Prostate gland (tissue), 2 donors: ENCODE measurements around the gene CD320. TPM values are rescaled to one million over a fixed set of nuclear protein-coding genes. Genes with fewer than 3 reads are reported as not detected.
"Not testable (repeated sequence)": the region's sequence is repeated elsewhere in the genome, so short reads cannot be mapped to it uniquely, and the experiment has no call there.

Source experiments
- DNase-seq: peaks from one replicate; pipeline ENCODE4 v3.0.0-alpha.2; 2019; ENCODE audit warnings: low spot score
- H3K27ac ChIP-seq, 2 donors: fragments of 200-600 bp; sonication (generic); 2 replicates each; pipeline ENCODE4 v1.5.1; 2017 to 2019
- H3K27me3 ChIP-seq: fragments of 200-600 bp; sonication (generic); replicated peaks from 2 replicates; pipeline ENCODE4 v1.5.1; 2019; ENCODE audit not compliant: insufficient read depth
- H3K36me3 ChIP-seq, 2 donors: fragments of 200-600 bp; sonication (generic); 1 replicate in 1 of 2; 2 replicates in 1 of 2; pipeline versions ENCODE4 v1.5.1 to v1.8.1; 2017 to 2019
- H3K4me1 ChIP-seq: fragments of 200-600 bp; sonication (generic); replicated peaks from 2 replicates; pipeline ENCODE4 v1.5.1; 2019
- H3K4me3 ChIP-seq, 2 donors: fragments of 200-600 bp; sonication (generic); 2 replicates each; pipeline ENCODE4 v1.5.1; 2017 to 2019
- H3K9me3 ChIP-seq: fragments of 200-600 bp; sonication (generic); 2 replicates; pipeline ENCODE4 v1.5.1; 2017
- POLR2A ChIP-seq: fragments of 450-650 bp; IDR thresholded peaks from one replicate; pipeline ENCODE4 v1.6.1; 2016; ENCODE audit warnings: antibody characterized with exemption, mild to moderate bottlenecking
- POLR2AphosphoS5 ChIP-seq: sonication (generic); formaldehyde crosslinking; IDR thresholded peaks from one replicate; pipeline ENCODE4 v1.6.1; 2017; ENCODE audit warnings: antibody characterized with exemption
- WGBS: methylation state at CpG from one replicate; pipeline ENCODE4 v1.1.5; 2018; 5-methylcytosine and 5-hydroxymethylcytosine counted together
- intact Hi-C: fragments of 100-400 bp; cut with DNase I; formaldehyde crosslinking; loops from one replicate; pipeline ENCODE4 v1.14.2; 2022
- total RNA-seq, 2 donors: library from RNA; depleted of rRNA; stranded (reverse); fragments of >200 nt; gene quantifications; one replicate each; pipeline ENCODE4 v1.1.0, GENCODE V29; 2016
- TF ChIP-seq, protein P1 (sequence below), 4 experiments: fragments of 200-600 bp in 2 of 4; fragments of 450-650 bp in 2 of 4; sonication (generic) in 2 of 4; IDR thresholded peaks; 1 replicate in 3 of 4; 2 replicates in 1 of 4; pipeline ENCODE4 v1.5.1; 2016 to 2019; ENCODE audit warnings: antibody characterized with exemption in 4 of 4, mild to moderate bottlenecking in 2 of 4, moderate library complexity in 2 of 4

CD320 gene
- total RNA-seq, 2 donors from 2014 or later = 50.8 to 91.4 TPM

DNA sequence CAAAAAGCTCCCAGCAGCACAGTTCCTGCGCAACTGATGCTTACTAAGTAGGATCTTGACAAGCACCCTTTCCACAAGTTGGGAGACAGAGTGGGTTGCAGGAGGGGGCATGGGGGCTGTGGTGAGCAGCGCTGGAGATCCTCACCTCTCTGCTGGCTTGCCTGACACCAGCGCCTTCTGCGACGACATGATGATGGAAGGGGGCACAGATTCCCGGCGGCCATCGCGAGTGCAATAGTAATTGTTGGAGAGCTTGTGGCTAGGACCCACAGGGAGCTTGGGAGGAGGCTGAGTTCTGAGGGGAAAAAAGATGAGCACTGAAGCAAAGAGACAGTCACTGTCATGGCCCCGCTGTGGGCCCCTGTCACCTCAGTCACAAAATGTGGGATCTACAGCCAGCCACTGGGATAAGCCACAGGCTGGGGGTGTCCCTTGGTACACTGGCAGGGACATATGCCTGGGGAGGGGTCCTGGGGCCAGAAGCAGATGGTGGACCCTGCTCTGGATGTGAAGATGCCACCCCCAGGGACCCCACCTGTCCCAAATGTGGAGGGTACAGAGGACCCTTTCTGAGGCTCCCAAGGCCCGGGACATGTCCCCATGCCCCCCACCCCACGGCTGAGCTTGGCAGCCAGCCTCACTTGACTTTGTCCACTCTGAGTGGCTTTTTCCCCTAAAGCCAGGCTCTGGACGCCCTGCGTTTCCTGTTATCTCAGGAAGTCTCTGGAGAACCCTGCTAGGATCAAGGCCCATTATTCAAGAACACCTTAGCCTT is 8.4 kb upstream of the CD320 start:
- peaks cover 9% of the 10 kb centered on the region for H3K4me1 ChIP-seq
- no peak overlapping the region for H3K4me3 ChIP-seq
- no peak for DNase-seq
- no peaks in the 10 kb centered on the region for H3K36me3 ChIP-seq
- H3K27ac ChIP-seq = no peak overlapping the region
- TF ChIP-seq POLR2A (no peak), POLR2AphosphoS5 (no peak)
- TF ChIP-seq, protein P1, sequence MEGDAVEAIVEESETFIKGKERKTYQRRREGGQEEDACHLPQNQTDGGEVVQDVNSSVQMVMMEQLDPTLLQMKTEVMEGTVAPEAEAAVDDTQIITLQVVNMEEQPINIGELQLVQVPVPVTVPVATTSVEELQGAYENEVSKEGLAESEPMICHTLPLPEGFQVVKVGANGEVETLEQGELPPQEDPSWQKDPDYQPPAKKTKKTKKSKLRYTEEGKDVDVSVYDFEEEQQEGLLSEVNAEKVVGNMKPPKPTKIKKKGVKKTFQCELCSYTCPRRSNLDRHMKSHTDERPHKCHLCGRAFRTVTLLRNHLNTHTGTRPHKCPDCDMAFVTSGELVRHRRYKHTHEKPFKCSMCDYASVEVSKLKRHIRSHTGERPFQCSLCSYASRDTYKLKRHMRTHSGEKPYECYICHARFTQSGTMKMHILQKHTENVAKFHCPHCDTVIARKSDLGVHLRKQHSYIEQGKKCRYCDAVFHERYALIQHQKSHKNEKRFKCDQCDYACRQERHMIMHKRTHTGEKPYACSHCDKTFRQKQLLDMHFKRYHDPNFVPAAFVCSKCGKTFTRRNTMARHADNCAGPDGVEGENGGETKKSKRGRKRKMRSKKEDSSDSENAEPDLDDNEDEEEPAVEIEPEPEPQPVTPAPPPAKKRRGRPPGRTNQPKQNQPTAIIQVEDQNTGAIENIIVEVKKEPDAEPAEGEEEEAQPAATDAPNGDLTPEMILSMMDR (IDR thresholded peaks at IDR 0.05) = no peak
- H3K9me3 ChIP-seq = no peaks in the 10 kb centered on the region
- no peaks in the 10 kb centered on the region for H3K27me3 ChIP-seq
- 90% methylated on average over 14 of the region's 14 CpGs for WGBS
- intact Hi-C loops = no loop called here

DNA sequence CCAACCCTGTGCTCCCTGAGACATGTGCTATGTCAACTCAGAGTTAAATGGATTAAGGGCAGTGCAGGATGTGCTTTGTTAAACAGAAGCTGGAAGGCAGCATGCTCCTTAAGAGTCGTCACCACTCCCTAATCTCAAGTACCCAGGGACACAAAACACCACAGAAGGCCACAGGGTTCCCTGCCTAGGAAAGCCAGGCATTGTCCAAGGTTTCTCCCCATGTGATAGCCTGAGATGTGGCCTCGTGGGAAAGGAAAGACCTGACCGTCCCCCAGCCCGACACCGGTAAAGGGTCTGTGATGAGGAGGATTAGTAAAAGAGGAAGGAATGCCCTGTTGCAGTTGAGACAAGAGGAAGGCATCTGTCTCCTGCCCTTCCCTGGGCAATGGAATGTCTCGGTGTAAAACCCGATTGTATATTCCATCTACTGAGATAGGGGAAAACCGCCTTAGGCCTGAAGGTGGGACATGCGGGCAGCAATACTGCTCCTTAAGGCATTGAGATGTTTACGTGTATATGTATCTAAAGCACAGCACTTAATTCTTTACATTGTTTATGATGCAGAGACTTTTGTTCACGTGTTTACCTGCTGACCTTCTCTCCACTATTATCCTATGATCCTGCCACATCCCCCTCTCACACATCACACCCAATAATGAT is 7.0 kb upstream of the CD320 start:
- H3K4me1 ChIP-seq, intact Hi-C loops, H3K4me3 ChIP-seq, H3K9me3 ChIP-seq, DNase-seq, H3K27ac ChIP-seq, H3K27me3 ChIP-seq, H3K36me3 ChIP-seq: not testable (repeated sequence)
- 87% methylated on average over 11 of the region's 11 CpGs for WGBS

DNA sequence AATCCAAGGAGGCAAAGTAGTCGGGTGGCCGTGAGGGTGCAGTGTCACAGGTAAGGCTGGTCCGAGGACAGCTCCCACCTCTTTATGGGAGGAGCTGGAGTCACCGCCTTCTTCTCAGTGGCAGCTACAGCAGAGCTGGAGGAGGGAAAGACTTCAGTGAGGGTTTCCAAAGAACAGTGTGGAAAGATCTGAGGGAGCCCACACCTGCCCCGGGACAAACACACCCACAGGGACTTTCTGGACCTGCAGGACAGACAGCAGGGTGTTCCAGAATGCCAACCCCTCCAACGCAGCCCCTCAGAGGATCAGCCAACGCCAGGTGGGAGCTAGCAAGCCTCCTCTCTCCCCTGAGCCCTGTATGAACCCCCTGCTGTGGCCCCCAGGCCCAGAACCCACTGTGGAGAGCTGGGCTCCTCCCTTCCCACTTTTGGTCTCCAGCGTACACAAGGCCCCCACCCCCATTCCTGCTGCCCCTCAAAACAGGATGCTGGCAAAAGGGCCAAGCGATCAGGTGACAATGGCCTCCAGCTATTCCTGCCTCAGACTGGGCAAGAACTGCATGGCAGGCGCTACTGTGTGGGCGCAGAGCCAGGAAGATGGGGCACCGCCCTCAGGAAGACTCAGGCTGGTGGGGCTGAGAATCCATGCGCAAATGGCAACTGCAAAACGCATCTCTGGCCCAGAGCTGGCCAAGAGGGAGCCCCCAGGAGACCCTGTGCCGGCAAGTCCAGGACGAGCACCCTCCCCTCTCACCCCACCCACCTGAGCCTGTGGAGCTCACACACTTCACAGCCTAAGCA is 3.5 kb upstream of the CD320 start:
- no peaks in the 10 kb centered on the region for H3K27me3 ChIP-seq
- peaks cover 12% of the 10 kb centered on the region for H3K4me1 ChIP-seq
- H3K36me3 ChIP-seq = no peaks in the 10 kb centered on the region
- intact Hi-C loops = no loop called here
- 53% methylated on average over 16 of the region's 16 CpGs for WGBS
- peak overlapping the region; percentile 69 to 83 for H3K27ac ChIP-seq
- no peak overlapping the region for H3K4me3 ChIP-seq
- H3K9me3 ChIP-seq = no peaks in the 10 kb centered on the region
- peak; percentile 63 for DNase-seq
- peak; percentile 36 for TF ChIP-seq POLR2AphosphoS5
- TF ChIP-seq, protein P1 (IDR thresholded peaks at IDR 0.05) = no peak

DNA sequence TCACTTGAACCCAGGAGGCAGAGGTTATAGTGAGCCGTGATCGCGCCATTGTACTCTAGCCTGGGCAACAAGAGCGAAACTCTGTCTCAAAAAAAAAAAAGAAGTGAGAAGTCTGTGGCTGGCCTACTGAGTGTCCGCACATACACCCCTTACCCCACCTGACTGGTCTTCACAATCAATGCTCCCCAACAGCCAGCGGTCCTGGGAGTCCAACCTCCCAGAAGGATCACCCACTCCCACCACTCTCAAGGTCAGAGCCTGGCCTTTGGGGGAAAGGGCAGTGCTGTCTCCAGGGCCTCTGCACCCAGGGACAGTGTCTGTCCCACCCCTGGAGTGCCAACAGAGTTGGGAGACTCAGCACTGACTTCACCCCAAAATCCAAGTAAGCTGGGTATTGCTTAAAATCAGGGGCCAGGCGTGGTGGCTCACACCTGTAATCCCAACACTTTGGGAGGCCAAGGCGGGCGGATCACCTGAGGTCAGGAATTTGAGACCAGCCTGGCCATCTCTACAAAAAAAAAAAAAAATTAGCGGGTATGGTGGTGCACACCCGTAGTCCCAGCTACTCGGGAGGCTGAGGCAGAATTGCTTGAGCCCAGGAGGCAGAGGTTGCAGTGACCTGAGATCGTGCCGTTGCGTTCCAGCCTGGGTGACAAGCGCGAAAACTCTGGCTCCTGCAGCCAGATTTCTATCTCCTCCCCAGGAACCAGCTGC is 2.3 kb upstream of the CD320 start:
- intact Hi-C loops = no loop called here
- DNase-seq = no peak
- H3K9me3 ChIP-seq = no peaks in the 10 kb centered on the region
- WGBS = 94% methylated on average over 17 of the region's 17 CpGs
- H3K4me3 ChIP-seq = no peak overlapping the region
- peaks cover 12% of the 10 kb centered on the region for H3K4me1 ChIP-seq
- H3K27me3 ChIP-seq = no peaks in the 10 kb centered on the region
- no peaks in the 10 kb centered on the region for H3K36me3 ChIP-seq
- peak overlapping the region in 1 of 2 donors; percentile 83 for H3K27ac ChIP-seq
- no peak for TF ChIP-seq POLR2AphosphoS5
- TF ChIP-seq, protein P1 (IDR thresholded peaks at IDR 0.05) = no peak
- TF ChIP-seq POLR2A = no peak

DNA sequence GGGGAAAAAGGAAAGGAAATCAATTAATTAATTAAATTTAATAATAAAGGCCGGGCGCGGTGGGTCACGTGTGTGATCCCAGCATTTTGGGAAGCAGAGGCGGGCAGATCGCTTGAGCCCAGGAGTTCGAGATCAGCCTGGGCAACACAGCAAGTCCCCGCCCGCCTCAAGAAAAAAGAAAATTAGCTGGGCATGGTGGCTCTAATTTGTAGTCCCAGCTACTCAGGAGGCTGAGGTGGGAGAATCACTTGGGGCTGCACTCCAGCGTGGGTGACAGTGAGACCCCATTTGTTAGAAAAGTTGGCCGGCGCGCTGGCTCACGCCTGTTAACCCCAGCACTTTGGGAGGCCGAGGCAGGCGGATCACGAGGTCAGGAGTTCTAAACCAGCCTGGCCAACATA is 733 bp upstream of the CD320 start:
- no peaks in the 10 kb centered on the region for H3K9me3 ChIP-seq
- peaks cover 12% of the 10 kb centered on the region for H3K4me1 ChIP-seq
- intact Hi-C loops = loop anchor here (1.0 to 5.0 kb wide), 2 partner anchors 12 to 52 kb away; partner anchors contain the start of genes NDUFA7 and RPS28
- TF ChIP-seq POLR2AphosphoS5 = no peak
- DNase-seq = peak; percentile 6
- peak overlapping the region in 1 of 2 donors; percentile 60 for H3K4me3 ChIP-seq
- 67% methylated on average over 17 of the region's 17 CpGs for WGBS
- no peaks in the 10 kb centered on the region for H3K27me3 ChIP-seq
- H3K36me3 ChIP-seq = no peaks in the 10 kb centered on the region
- H3K27ac ChIP-seq = peak overlapping the region; percentile 54 to 66
